Measurements from ENCODE around the gene ELOB.

ELOB gene

GRCh38 chr16:2782583-2783351 lies 5.7 kb upstream of the ELOB start:
- DNase-seq (ENCODE audit: low read depth) = no peak

DNA sequence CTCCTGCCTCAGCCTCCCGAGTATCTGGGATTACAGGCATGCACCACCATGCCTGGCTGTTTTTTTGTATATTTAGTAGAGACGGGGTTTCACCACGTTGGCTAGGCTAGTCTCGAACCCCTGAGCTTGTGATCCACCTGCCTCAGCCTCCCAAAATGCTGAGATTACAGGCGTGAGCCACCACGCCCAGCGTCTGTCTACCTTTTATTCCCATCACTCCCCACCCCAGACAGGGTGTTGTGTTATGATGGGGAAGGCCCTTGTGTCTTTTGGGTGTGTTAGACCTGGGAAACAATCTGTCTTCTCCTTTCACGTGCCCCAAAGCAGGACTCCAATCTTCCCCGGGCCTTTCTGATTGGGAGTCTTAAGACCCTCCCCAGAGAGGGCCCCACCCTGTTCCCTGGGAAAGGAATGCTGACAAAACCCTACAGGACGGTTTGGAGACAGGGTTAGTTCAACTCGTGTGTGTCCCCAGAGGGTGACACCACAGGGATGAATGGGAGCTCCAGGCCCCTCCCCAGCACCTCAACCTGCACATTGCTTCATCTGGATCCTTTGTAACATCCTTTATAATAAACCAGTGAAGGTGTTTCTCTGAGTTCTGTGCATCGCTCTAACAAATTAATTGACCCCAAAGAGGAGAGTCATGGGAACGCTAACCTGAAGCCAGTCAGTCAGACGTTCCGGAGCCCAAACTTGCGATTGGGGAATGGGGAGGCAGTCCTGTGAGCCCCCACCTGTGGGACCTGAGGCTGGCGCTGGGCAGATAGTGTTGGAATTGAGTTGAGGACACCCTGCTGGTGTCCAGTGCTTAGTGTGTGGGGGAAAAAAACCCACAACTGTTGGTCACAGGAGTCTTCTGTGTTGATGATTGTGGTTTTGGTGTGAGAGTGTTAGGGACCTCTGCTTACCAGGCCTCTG lies 3.2 kb upstream of the ELOB start:
- no peak for DNase-seq (ENCODE audit: low read depth)

DNA sequence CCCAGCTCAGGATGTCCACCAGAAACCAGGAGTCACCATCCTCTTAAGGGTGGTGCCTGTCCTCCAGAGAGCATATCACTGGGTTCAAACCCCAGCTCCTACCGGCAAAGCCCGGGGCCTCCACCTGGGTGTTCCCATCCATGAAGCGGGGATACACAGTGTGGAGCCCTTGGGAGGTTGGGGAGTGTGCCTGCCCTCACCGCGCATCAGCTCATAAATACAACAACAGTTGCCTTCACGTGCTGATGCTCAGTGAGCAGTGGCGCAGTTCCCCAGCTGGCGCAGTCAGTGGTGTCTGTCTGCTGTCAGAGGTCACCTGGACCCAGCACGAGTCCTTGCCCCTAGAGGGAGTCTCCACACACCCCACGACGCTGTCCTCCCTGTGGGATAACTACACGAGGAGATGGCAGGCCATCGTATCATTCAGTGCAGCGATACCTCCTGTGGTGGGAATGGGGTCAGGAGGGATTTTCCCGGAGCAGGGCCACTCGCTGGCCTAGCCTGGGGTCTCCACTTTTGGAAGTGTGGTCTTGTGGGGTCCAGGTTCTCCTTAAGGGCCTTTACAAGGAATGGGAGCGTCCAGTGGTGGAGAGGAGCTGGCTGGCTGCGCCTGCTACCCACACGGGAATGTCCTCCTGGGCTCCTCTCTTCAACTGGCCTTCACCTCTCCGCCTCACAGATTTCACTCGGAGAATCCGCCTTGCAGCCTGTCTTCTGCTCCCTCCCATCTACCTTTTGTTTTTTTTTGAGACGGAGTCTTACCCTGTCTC lies 2.3 kb upstream of the ELOB start:
- DNase-seq (ENCODE audit: low read depth) = no peak

DNA sequence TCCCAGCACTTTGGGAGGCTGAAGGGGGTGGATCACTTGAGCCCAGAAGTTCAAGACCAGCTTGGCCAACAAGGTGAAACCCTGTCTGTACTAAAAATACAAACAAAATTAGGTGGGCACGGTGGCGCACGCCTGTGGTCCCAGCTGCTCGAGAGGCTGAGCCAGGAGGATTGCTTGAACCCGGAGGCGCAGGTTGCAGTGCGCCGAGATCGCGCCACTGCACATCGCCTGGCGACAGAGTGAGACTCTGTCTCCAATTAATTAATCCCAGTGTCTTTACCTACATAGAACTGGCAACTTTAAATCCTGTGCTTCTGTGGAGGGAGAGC lies 1.5 kb upstream of the ELOB start:
- DNase-seq (ENCODE audit: low read depth) = no peak

GRCh38 chr16:2777903-2778629 lies 986 bp upstream of the ELOB start:
- DNase-seq (ENCODE audit: low read depth) = no peak

GRCh38 chr16:2776500-2777139 lies 460 bp downstream of the ELOB start:
- DNase-seq (ENCODE audit: low read depth) = no peak

DNA sequence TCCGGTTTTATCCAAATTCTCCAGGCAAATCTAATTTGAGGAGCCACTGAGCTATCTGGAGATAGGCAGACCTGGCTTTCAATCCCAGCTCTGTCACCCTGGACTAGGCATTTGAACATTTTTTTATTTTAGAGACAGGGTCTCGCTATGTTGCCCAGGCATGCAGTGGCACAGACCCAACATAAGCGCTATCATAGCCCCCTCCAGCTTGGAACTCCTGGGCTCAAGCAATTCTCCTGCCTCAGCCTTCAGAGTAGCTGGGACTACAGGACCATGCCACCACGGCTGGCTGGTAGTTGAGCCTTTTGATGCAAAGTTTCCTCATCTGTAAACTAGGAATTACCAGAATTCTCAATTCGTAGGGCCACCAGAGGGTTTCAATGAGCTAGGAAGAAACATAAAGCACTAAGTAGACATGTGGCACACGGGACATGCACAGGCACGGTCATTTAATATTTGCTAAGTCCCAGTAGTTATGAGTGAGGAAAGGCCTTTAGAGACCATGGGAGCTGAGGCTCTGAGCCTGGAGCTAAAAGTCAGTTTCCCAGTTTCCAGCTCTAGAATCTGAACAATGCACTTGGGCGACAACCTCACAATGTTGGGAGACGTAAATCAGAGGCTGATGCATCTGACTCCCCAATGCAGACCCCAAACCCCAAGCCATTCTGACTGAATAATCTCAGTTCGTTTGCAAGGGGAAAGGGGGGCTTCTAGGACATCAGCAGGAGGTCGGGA lies 1.1 kb downstream of the ELOB start:
- DNase-seq (ENCODE audit: low read depth) = no peak

GRCh38 chr16:2775131-2775716 lies 1.9 kb downstream of the ELOB start:
- DNase-seq (ENCODE audit: low read depth) = no peak

DNA sequence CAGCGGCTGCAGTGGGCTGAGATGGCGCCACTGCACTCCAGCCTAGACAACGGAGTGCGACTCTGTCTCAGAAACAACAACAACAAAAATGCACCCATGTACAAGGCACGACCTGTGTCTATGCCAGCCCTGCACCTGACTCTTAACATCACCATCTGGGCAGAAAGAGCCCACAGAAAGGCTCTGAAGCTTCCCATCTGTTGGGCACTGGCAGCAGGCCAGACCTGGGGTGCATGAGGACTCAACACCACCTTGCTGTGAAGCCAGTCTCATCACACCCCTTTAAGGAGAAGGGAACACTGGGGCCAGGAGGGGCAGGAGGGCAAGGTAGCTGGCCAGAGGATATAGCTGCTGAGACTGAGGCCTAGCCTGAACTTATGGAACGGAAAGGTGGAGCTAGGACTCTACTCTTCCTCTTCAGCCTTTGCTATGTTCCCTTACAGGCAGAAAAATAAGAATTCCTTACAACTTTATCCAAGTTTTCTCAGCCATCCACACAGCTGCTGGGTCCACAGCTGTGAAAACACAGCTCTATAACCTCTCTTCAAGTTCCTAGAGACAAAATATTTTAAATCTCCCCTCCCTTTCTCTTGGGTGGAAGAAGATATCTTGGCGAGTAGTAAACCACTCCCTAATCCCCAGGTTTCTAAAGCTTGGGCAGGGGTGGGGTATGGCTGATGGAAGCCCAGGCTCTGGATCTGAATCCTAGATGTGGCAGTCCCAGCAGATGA lies 2.8 kb downstream of the ELOB start:
- DNase-seq (ENCODE audit: low read depth) = no peak

DNA sequence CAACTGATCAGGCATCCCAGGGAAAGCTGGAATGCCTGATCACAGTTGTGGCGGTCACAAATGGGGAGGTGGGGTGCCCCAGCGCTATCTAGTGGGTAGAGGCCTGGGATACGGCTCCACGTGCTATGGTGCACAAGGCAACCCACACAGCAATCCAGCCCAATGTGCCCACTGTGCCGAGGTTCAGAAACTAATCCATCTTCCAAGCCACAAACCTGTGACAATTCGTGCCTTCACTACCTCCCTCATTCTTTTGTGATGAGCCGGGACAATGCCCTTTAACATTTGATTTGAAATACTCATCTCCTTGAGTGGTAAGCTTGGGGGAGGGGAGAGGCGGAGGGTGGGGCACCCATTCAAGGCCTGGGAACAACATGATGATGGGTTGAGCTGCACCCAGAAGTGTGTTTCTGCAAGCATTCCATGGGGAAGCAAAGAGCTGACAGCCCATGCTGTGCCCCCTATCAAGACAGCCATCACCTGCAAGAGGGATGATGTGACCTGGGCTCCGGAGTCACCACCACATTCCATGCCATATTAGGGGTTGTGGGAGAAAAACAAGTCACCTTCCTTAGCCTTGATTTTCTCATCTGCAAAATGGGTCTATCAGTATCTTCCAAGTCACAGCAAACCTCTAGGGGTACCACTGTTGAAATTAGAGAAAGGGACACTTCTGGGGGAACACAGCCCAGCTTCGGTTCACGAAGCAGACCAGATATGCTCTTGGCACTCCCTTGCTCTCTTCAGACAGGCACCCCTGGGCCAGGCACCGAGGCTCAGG lies 3.7 kb downstream of the ELOB start:
- DNase-seq (ENCODE audit: low read depth) = no peak

GRCh38 chr16:2771496-2772402 lies 5.3 kb downstream of the ELOB start:
- no peak for DNase-seq (ENCODE audit: low read depth)

- DNase-seq (ENCODE audit: low read depth) = no peak
Observed at GRCh38 chr16:2770057-2770951, 6.8 kb downstream of the ELOB start.

GRCh38 chr16:2769675-2770056 lies 7.4 kb downstream of the ELOB start:
- no peak for DNase-seq (ENCODE audit: low read depth)

DNA sequence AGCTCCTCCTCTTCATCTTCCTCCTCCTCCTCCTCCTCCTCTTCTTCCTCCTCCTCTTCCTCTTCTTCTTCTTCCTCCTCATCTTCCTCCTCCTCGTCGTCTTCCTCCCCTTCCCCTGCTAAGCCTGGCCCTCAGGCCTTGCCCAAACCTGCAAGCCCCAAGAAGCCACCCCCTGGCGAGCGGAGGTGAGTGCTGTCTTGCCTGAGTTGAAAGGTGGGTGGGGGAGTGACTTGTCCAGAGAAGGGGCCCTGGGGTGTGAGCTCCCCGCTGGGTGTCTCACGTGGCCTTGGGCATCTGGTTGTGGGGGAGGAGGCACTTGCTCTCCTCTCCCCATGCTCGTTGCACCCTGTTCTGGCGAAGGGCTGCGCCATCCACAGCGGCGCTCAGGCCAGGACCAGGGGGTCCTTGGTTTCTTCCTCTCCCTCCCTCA lies 8.0 kb downstream of the ELOB start:
- no peak for DNase-seq (ENCODE audit: low read depth)

DNA sequence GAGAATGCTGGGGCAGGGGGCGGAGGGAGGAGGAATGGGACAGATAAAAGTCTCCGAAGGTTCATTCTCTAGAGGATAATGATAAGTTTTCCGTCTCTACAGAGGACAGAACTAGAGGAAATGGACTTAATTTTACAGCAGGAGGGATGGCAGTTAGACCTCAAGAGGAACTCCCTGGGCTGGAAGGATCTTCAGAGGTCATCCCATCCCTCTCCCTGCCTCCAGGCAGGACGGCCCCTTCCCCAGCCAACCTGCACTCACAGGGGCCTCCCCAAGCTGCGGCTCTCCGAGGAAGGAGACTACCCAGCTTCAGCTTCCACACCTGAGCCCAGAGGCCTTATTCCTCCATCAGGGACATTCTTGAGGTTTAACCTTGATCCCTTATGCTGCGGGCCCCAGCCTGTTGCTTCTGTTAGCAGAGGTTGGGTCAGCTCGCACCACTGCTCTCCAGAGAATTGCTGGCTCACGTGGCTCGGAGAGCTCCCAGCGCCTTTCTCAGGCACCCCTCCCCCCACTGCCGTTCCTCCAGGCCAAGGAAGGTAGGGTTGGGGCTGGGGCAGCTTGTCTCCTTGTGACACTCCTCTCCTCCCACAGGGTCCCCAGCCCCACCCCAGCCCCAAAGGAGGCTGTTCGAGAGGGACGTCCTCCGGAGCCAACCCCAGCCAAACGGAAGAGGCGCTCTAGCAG lies 8.5 kb downstream of the ELOB start:
- DNase-seq (ENCODE audit: low read depth) = no peak

GRCh38 chr16:2767891-2768290 lies 9.2 kb downstream of the ELOB start:
- DNase-seq (ENCODE audit: low read depth) = no peak

Data from stimulated activated CD8-positive, alpha-beta memory T cell treated with anti-CD3 and anti-CD28 coated beads, Interleukin-15, amount 100 ng/mL, for 1 hour (primary cell).